Immature natural killer cell (primary cell): ENCODE results near the gene MRPL17. TPM values are rescaled to one million over a fixed set of nuclear protein-coding genes. Genes with fewer than 3 reads are reported as not detected.
"Not testable (repeated sequence)": the region's sequence is repeated elsewhere in the genome, so short reads cannot be mapped to it uniquely, and the experiment has no call there.

Experiments
- DNase-seq, 3 donors: peaks; one replicate each; pipeline ENCODE4 v3.0.0; 2022; ENCODE audit warnings: mixed read lengths in 1 of 3
- H3K27ac Mint-ChIP-seq, 6 donors: one replicate each; pipeline ENCODE4 v1.8.0; 2020; ENCODE audit warnings: mixed read lengths in 6 of 6, mild to moderate bottlenecking in 5 of 6, inconsistent platforms in 4 of 6, moderate library complexity in 3 of 6
- H3K27me3 Mint-ChIP-seq, 3 donors: one replicate each; pipeline ENCODE4 v1.8.0; 2020 to 2021; ENCODE audit warnings: low read depth in 3 of 3, mild to moderate bottlenecking in 3 of 3, mixed read lengths in 3 of 3, moderate library complexity in 3 of 3, inconsistent platforms in 1 of 3
- H3K36me3 Mint-ChIP-seq, 3 donors: one replicate each; pipeline ENCODE4 v1.8.0; 2020; ENCODE audit warnings: mixed read lengths in 3 of 3, inconsistent platforms in 2 of 3, mild to moderate bottlenecking in 2 of 3
- H3K4me1 Mint-ChIP-seq, 2 donors: one replicate each; pipeline ENCODE4 v1.8.0; 2020; ENCODE audit warnings: inconsistent platforms in 2 of 2, mild to moderate bottlenecking in 2 of 2, mixed read lengths in 2 of 2, moderate library complexity in 1 of 2
- H3K4me3 Mint-ChIP-seq, 5 donors: one replicate each; pipeline ENCODE4 v1.8.0; 2020; ENCODE audit warnings: mild to moderate bottlenecking in 5 of 5, mixed read lengths in 5 of 5, inconsistent platforms in 3 of 5, moderate library complexity in 3 of 5
- H3K9me3 Mint-ChIP-seq, 6 donors: one replicate each; pipeline ENCODE4 v1.8.0; 2020; ENCODE audit warnings: mild to moderate bottlenecking in 6 of 6, mixed read lengths in 6 of 6, inconsistent platforms in 4 of 6, moderate library complexity in 3 of 6
- polyA plus RNA-seq, 3 donors: library from polyadenylated mRNA; unstranded; fragments of 300-500 nt; fragmentation: Illumina TruSeq; gene quantifications; one replicate each; pipeline ENCODE4 v1.2.3, GENCODE V29; 2021

The MRPL17 gene
- polyA plus RNA-seq, 3 donors from 2014 or later = 4.6 to 17.0 (median 13.7) TPM

GRCh38 chr11:6695377-6695776, 12.2 kb upstream of the MRPL17 start:
- Mint-ChIP-seq H3K9me3 (no peaks in the 10 kb centered on the region), H3K4me1 (peaks cover 28 to 35% of the 10 kb centered on the region in 2 donors), H3K36me3 (peaks cover 0 to 7% (median 3%) of the 10 kb centered on the region in 3 donors), H3K4me3 (no peak overlapping the region), H3K27me3 (peaks cover 0 to 2% (median 0%) of the 10 kb centered on the region in 3 donors), H3K27ac (peak overlapping the region in 2 of 6 donors; percentile 67 to 73)
- no peak for DNase-seq

GRCh38 chr11:6694229-6694535, 11.0 kb upstream of the MRPL17 start:
- peaks cover 0 to 7% (median 3%) of the 10 kb centered on the region in 3 donors for H3K36me3 Mint-ChIP-seq
- H3K4me3 Mint-ChIP-seq = peak overlapping the region in 3 of 5 donors; percentile 17 to 46 (median 36)
- no peak for DNase-seq
- peaks cover 27 to 35% of the 10 kb centered on the region in 2 donors for H3K4me1 Mint-ChIP-seq
- H3K27ac Mint-ChIP-seq = peak overlapping the region in 5 of 6 donors; percentile 4 to 85 (median 68)
- no peaks in the 10 kb centered on the region for H3K9me3 Mint-ChIP-seq
- H3K27me3 Mint-ChIP-seq = peaks cover 0 to 2% (median 0%) of the 10 kb centered on the region in 3 donors

GRCh38 chr11:6693342-6694228, 10.4 kb upstream of the MRPL17 start:
- Mint-ChIP-seq H3K36me3 (peaks cover 0 to 7% (median 3%) of the 10 kb centered on the region in 3 donors), H3K4me3 (peak overlapping the region in 3 of 5 donors; percentile 17 to 46 (median 36)), H3K27me3 (peaks cover 0 to 2% (median 0%) of the 10 kb centered on the region in 3 donors), H3K9me3 (no peaks in the 10 kb centered on the region), H3K4me1 (peaks cover 27 to 35% of the 10 kb centered on the region in 2 donors), H3K27ac (peak overlapping the region in 5 of 6 donors; percentile 40 to 85 (median 68))
- DNase-seq = peak in 1 of 3 donors; percentile 15

GRCh38 chr11:6692128-6692527, 9.0 kb upstream of the MRPL17 start:
- DNase-seq = no peak
- no peaks in the 10 kb centered on the region for H3K36me3 Mint-ChIP-seq
- peak overlapping the region in 1 of 6 donors; percentile 33 for H3K27ac Mint-ChIP-seq
- peaks cover 27 to 35% of the 10 kb centered on the region in 2 donors for H3K4me1 Mint-ChIP-seq
- H3K4me3 Mint-ChIP-seq = no peak overlapping the region
- peaks cover 0 to 2% (median 2%) of the 10 kb centered on the region in 3 donors for H3K27me3 Mint-ChIP-seq
- no peaks in the 10 kb centered on the region for H3K9me3 Mint-ChIP-seq

- not testable (repeated sequence) for DNase-seq, H3K9me3 Mint-ChIP-seq, H3K27me3 Mint-ChIP-seq, H3K36me3 Mint-ChIP-seq, H3K4me3 Mint-ChIP-seq
- Mint-ChIP-seq H3K27ac (peak overlapping the region in 2 of 6 donors; percentile 71 to 75), H3K4me1 (peaks cover 25 to 28% of the 10 kb centered on the region in 2 donors)
Observed at GRCh38 chr11:6690431-6691132, 7.4 kb upstream of the MRPL17 start.

GRCh38 chr11:6687876-6688275, 4.7 kb upstream of the MRPL17 start:
- Mint-ChIP-seq H3K4me3 (no peak overlapping the region), H3K4me1 (peaks cover 16 to 18% of the 10 kb centered on the region in 2 donors), H3K9me3 (no peaks in the 10 kb centered on the region), H3K27me3 (peaks cover 5 to 10% (median 8%) of the 10 kb centered on the region in 3 donors), H3K36me3 (no peaks in the 10 kb centered on the region), H3K27ac (peak overlapping the region in 1 of 6 donors; percentile 12)
- no peak for DNase-seq

- no peak for DNase-seq
- Mint-ChIP-seq H3K36me3 (peaks cover 0 to 5% (median 0%) of the 10 kb centered on the region in 3 donors), H3K27ac (peak overlapping the region in 3 of 6 donors; percentile 9 to 14 (median 12)), H3K4me3 (peak overlapping the region in 1 of 5 donors; percentile 30), H3K9me3 (no peaks in the 10 kb centered on the region), H3K4me1 (peaks cover 27 to 32% of the 10 kb centered on the region in 2 donors), H3K27me3 (peaks cover 5 to 11% (median 10%) of the 10 kb centered on the region in 3 donors)
Observed at GRCh38 chr11:6686006-6686405, 2.9 kb upstream of the MRPL17 start.

- H3K4me3 Mint-ChIP-seq = peak overlapping the region; percentile 97 to 99 (median 98)
Observed at GRCh38 chr11:6684068-6684467, 928 bp upstream of the MRPL17 start.

GRCh38 chr11:6682591-6682935, 577 bp downstream of the MRPL17 start:
- peak overlapping the region; percentile 97 to 99 (median 98) for H3K4me3 Mint-ChIP-seq
- DNase-seq = no peak
- peaks cover 26 to 32% of the 10 kb centered on the region in 2 donors for H3K4me1 Mint-ChIP-seq
- no peaks in the 10 kb centered on the region for H3K9me3 Mint-ChIP-seq
- H3K36me3 Mint-ChIP-seq = peaks cover 0 to 5% (median 0%) of the 10 kb centered on the region in 3 donors
- H3K27ac Mint-ChIP-seq = peak overlapping the region; percentile 89 to 99 (median 98)
- H3K27me3 Mint-ChIP-seq = peaks cover 5 to 11% (median 10%) of the 10 kb centered on the region in 3 donors

More at GRCh38 chr11:6684068-6684467, 928 bp upstream of the MRPL17 start:
- peaks cover 26 to 32% of the 10 kb centered on the region in 2 donors for H3K4me1 Mint-ChIP-seq
- peaks cover 5 to 11% (median 10%) of the 10 kb centered on the region in 3 donors for H3K27me3 Mint-ChIP-seq
- not testable (repeated sequence) for H3K9me3 Mint-ChIP-seq, H3K36me3 Mint-ChIP-seq, DNase-seq
- H3K27ac Mint-ChIP-seq = peak overlapping the region; percentile 82 to 99 (median 91)

GRCh38 chr11:6681949-6682348, 1.2 kb downstream of the MRPL17 start:
- H3K9me3 Mint-ChIP-seq = no peaks in the 10 kb centered on the region
- peak overlapping the region in 4 of 6 donors; percentile 92 to 99 (median 98) for H3K27ac Mint-ChIP-seq
- peaks cover 26 to 32% of the 10 kb centered on the region in 2 donors for H3K4me1 Mint-ChIP-seq
- peaks cover 5 to 11% (median 8%) of the 10 kb centered on the region in 3 donors for H3K27me3 Mint-ChIP-seq
- H3K4me3 Mint-ChIP-seq = peak overlapping the region; percentile 97 to 99 (median 98)
- DNase-seq = no peak
- peaks cover 0 to 5% (median 0%) of the 10 kb centered on the region in 3 donors for H3K36me3 Mint-ChIP-seq

- Mint-ChIP-seq H3K27me3 (peaks cover 5 to 11% (median 8%) of the 10 kb centered on the region in 3 donors), H3K4me1 (peaks cover 26 to 32% of the 10 kb centered on the region in 2 donors), H3K4me3 (peak overlapping the region; percentile 39 to 72 (median 56)), H3K9me3 (no peaks in the 10 kb centered on the region), H3K36me3 (peaks cover 0 to 5% (median 0%) of the 10 kb centered on the region in 3 donors), H3K27ac (peak overlapping the region in 3 of 6 donors; percentile 23 to 63 (median 51))
- DNase-seq = no peak
Observed at GRCh38 chr11:6681505-6681904, 1.6 kb downstream of the MRPL17 start.

GRCh38 chr11:6677018-6677417, 6.1 kb downstream of the MRPL17 start:
- no peaks in the 10 kb centered on the region for H3K9me3 Mint-ChIP-seq
- no peak overlapping the region for H3K4me3 Mint-ChIP-seq
- no peak overlapping the region for H3K27ac Mint-ChIP-seq
- peaks cover 7 to 29% of the 10 kb centered on the region in 2 donors for H3K4me1 Mint-ChIP-seq
- H3K27me3 Mint-ChIP-seq = peaks cover 0 to 2% (median 2%) of the 10 kb centered on the region in 3 donors
- peaks cover 0 to 9% (median 0%) of the 10 kb centered on the region in 3 donors for H3K36me3 Mint-ChIP-seq
- DNase-seq = no peak

- H3K4me3 Mint-ChIP-seq = no peak overlapping the region
- no peaks in the 10 kb centered on the region for H3K9me3 Mint-ChIP-seq
- DNase-seq = no peak
- peaks cover 6 to 36% of the 10 kb centered on the region in 2 donors for H3K4me1 Mint-ChIP-seq
- peaks cover 0 to 4% (median 0%) of the 10 kb centered on the region in 3 donors for H3K36me3 Mint-ChIP-seq
- H3K27ac Mint-ChIP-seq = no peak overlapping the region
- H3K27me3 Mint-ChIP-seq = peaks cover 2 to 8% (median 4%) of the 10 kb centered on the region in 3 donors
Observed at GRCh38 chr11:6674862-6675261, 8.3 kb downstream of the MRPL17 start.
